WTC11 (cell line): ENCODE data around the gene NOX5. TPM values are rescaled to one million over a fixed set of nuclear protein-coding genes. Genes with fewer than 3 reads are reported as not detected.

Experiments
- ATAC-seq: fragments of 200-7000 bp; cut with Tn5 transposase; 2 replicates; pipeline ENCODE4 v1.10.0; 2021; ENCODE audit warnings: mild to moderate bottlenecking, moderate library complexity
- CTCF ChIA-PET: fragments of 300-600 bp; sonication (Branson Sonifier 250); formaldehyde crosslinking; loops from one replicate; lab custom pipeline; 2021; ENCODE audit warnings: antibody characterized with exemption; lab: Charles Lee
- POLR2A ChIA-PET: fragments of 350-600 bp; sonication (Branson Sonifier 250); formaldehyde crosslinking; loops from one replicate; lab custom pipeline; 2021; ENCODE audit warnings: antibody characterized with exemption; lab: Charles Lee
- DNase-seq: peaks from one replicate; pipeline ENCODE4 v3.0.0; 2021; ENCODE audit warnings: low spot score
- H3K27ac Mint-ChIP-seq: 2 replicates; pipeline ENCODE4 v1.8.0; 2021; ENCODE audit warnings: mixed read lengths
- H3K27me3 Mint-ChIP-seq: 2 replicates; pipeline ENCODE4 v1.8.0; 2021; ENCODE audit warnings: low read depth, mild to moderate bottlenecking, moderate library complexity, mixed read lengths
- H3K36me3 Mint-ChIP-seq: 2 replicates; pipeline ENCODE4 v1.8.0; 2021; ENCODE audit warnings: mixed read lengths
- H3K4me1 Mint-ChIP-seq: 2 replicates; pipeline ENCODE4 v1.8.0; 2022; ENCODE audit warnings: mixed read lengths
- H3K4me3 Mint-ChIP-seq: 2 replicates; pipeline ENCODE4 v1.8.0; 2021; ENCODE audit warnings: mild to moderate bottlenecking, moderate library complexity, mixed read lengths
- H3K9me3 Mint-ChIP-seq: 2 replicates; pipeline ENCODE4 v1.8.0; 2021; ENCODE audit warnings: mixed read lengths
- ATF2 ChIP-seq: sonication (generic); formaldehyde crosslinking; IDR thresholded peaks from 2 replicates; pipeline ENCODE4 v1.8.1; 2022; ENCODE audit warnings: low read depth, missing genetic modification reagents, borderline replicate concordance
- CREB1 ChIP-seq: sonication (generic); formaldehyde crosslinking; IDR thresholded peaks from 2 replicates; pipeline ENCODE4 v1.8.0; 2023; ENCODE audit warnings: mild to moderate bottlenecking, missing genetic modification reagents
- E2F4 ChIP-seq: sonication (generic); formaldehyde crosslinking; IDR thresholded peaks from 2 replicates; pipeline ENCODE4 v1.8.1; 2022; ENCODE audit warnings: low read depth, mild to moderate bottlenecking, moderate library complexity, missing genetic modification reagents, borderline replicate concordance
- ELF4 ChIP-seq: sonication (generic); formaldehyde crosslinking; IDR thresholded peaks from 2 replicates; pipeline ENCODE4 v1.8.1; 2022; ENCODE audit warnings: low read depth, mild to moderate bottlenecking, moderate library complexity, missing genetic modification reagents
- FOXP1 ChIP-seq: sonication (generic); formaldehyde crosslinking; IDR thresholded peaks from 2 replicates; pipeline ENCODE4 v1.8.0; 2022; ENCODE audit warnings: missing genetic modification reagents, mild to moderate bottlenecking, moderate library complexity, borderline replicate concordance
- FOXP4 ChIP-seq: sonication (generic); formaldehyde crosslinking; IDR thresholded peaks from 2 replicates; pipeline ENCODE4 v1.8.0; 2022; ENCODE audit warnings: mild to moderate bottlenecking, missing genetic modification reagents
- HMGA2 ChIP-seq: fragments of 250-450 bp; sonication (Bioruptor Pico); IDR thresholded peaks from 2 replicates; pipeline ENCODE4 v1.4.0; 2021; ENCODE audit warnings: mild to moderate bottlenecking, moderate library complexity
- JUN ChIP-seq: sonication (generic); formaldehyde crosslinking; IDR thresholded peaks from 2 replicates; pipeline ENCODE4 v1.8.0; 2023; ENCODE audit warnings: mild to moderate bottlenecking, missing genetic modification reagents
- MXD4 ChIP-seq: fragments of 250-450 bp; sonication (Bioruptor Pico); IDR thresholded peaks from 2 replicates; pipeline ENCODE4 v1.8.0; 2021; ENCODE audit warnings: mild to moderate bottlenecking, moderate library complexity, borderline replicate concordance
- NFATC4 ChIP-seq: fragments of 250-450 bp; sonication (Bioruptor Pico); IDR thresholded peaks from 2 replicates; pipeline ENCODE4 v1.9.0; 2021; ENCODE audit warnings: mild to moderate bottlenecking
- NFE2L1 ChIP-seq: sonication (generic); formaldehyde crosslinking; IDR thresholded peaks from 2 replicates; pipeline ENCODE4 v1.8.1; 2023; ENCODE audit warnings: missing genetic modification reagents
- NR3C1 ChIP-seq: sonication (generic); formaldehyde crosslinking; conservative IDR thresholded peaks from 2 replicates; pipeline ENCODE4 v1.8.1; 2023; ENCODE audit warnings: low read depth, mild to moderate bottlenecking, missing genetic modification reagents
- RORB ChIP-seq: fragments of 250-450 bp; sonication (Bioruptor Pico); IDR thresholded peaks from 2 replicates; pipeline ENCODE4 v1.9.0; 2021; ENCODE audit warnings: mild to moderate bottlenecking
- ZNF317 ChIP-seq: sonication (generic); formaldehyde crosslinking; IDR thresholded peaks from 2 replicates; pipeline ENCODE4 v1.8.1; 2023; ENCODE audit warnings: low read depth, mild to moderate bottlenecking, moderate library complexity, missing genetic modification reagents, borderline replicate concordance
- ZNF423 ChIP-seq: fragments of 250-450 bp; sonication (Bioruptor Pico); IDR thresholded peaks from 2 replicates; pipeline ENCODE4 v2.1.2; 2022; ENCODE audit warnings: mild to moderate bottlenecking, moderate library complexity
- total RNA-seq: library from RNA; stranded (reverse); gene quantifications from 3 replicates; pipeline ENCODE4 v1.2.3, GENCODE V29; 2021
- TF ChIP-seq, protein P1 (sequence below): sonication (generic); formaldehyde crosslinking; conservative IDR thresholded peaks from 2 replicates; pipeline ENCODE4 v1.8.1; 2022; ENCODE audit warnings: mild to moderate bottlenecking, missing genetic modification reagents
- TF ChIP-seq, protein P2 (sequence below): sonication (generic); formaldehyde crosslinking; IDR thresholded peaks from 2 replicates; pipeline ENCODE4 v1.8.1; 2023; ENCODE audit warnings: mild to moderate bottlenecking, missing genetic modification reagents, borderline replicate concordance
- TF ChIP-seq, protein P3 (sequence below): sonication (generic); formaldehyde crosslinking; IDR thresholded peaks from 2 replicates; pipeline ENCODE4 v1.8.1; 2022; ENCODE audit warnings: mild to moderate bottlenecking, moderate library complexity, missing genetic modification reagents
- TF ChIP-seq, protein P4 (sequence below): sonication (generic); formaldehyde crosslinking; IDR thresholded peaks from 2 replicates; pipeline ENCODE4 v1.8.0; 2022; ENCODE audit warnings: mild to moderate bottlenecking, missing genetic modification reagents
- TF ChIP-seq, protein P5 (sequence below): sonication (generic); formaldehyde crosslinking; IDR thresholded peaks from 2 replicates; pipeline ENCODE4 v1.8.1; 2023; ENCODE audit warnings: mild to moderate bottlenecking, missing genetic modification reagents, moderate library complexity
- TF ChIP-seq, protein P6 (sequence below): sonication (generic); formaldehyde crosslinking; IDR thresholded peaks from 2 replicates; pipeline ENCODE4 v1.8.0; 2022; ENCODE audit warnings: mild to moderate bottlenecking, missing genetic modification reagents

NOX5 gene
- total RNA-seq, 1 experiment from 2014 or later = not detected

GRCh38 chr15:68997930-68998777 is 16.3 kb upstream of the NOX5 start:
- no peak overlapping the region for H3K27ac Mint-ChIP-seq
- CTCF ChIA-PET = interaction anchor here (2.7 kb wide), 1 partner anchor 33 kb away, joined by 14 read pairs; no protein-coding TSS in a partner anchor
- TF ChIP-seq NR3C1 (CRISPR knock-in tag) (no peak), E2F4 (no peak), CREB1 (CRISPR knock-in tag) (no peak), MXD4 (CRISPR knock-in tag) (no peak), FOXP1 (CRISPR knock-in tag) (no peak), RORB (CRISPR knock-in tag) (no peak), ZNF317 (CRISPR knock-in tag) (no peak), FOXP4 (no peak)
- TF ChIP-seq, protein P1, sequence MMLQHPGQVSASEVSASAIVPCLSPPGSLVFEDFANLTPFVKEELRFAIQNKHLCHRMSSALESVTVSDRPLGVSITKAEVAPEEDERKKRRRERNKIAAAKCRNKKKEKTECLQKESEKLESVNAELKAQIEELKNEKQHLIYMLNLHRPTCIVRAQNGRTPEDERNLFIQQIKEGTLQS (CRISPR knock-in tag) = no peak
- TF ChIP-seq, protein P2, sequence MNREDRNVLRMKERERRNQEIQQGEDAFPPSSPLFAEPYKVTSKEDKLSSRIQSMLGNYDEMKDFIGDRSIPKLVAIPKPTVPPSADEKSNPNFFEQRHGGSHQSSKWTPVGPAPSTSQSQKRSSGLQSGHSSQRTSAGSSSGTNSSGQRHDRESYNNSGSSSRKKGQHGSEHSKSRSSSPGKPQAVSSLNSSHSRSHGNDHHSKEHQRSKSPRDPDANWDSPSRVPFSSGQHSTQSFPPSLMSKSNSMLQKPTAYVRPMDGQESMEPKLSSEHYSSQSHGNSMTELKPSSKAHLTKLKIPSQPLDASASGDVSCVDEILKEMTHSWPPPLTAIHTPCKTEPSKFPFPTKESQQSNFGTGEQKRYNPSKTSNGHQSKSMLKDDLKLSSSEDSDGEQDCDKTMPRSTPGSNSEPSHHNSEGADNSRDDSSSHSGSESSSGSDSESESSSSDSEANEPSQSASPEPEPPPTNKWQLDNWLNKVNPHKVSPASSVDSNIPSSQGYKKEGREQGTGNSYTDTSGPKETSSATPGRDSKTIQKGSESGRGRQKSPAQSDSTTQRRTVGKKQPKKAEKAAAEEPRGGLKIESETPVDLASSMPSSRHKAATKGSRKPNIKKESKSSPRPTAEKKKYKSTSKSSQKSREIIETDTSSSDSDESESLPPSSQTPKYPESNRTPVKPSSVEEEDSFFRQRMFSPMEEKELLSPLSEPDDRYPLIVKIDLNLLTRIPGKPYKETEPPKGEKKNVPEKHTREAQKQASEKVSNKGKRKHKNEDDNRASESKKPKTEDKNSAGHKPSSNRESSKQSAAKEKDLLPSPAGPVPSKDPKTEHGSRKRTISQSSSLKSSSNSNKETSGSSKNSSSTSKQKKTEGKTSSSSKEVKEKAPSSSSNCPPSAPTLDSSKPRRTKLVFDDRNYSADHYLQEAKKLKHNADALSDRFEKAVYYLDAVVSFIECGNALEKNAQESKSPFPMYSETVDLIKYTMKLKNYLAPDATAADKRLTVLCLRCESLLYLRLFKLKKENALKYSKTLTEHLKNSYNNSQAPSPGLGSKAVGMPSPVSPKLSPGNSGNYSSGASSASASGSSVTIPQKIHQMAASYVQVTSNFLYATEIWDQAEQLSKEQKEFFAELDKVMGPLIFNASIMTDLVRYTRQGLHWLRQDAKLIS (CRISPR knock-in tag) = no peak
- peaks cover 48% of the 10 kb centered on the region for H3K4me1 Mint-ChIP-seq
- no peak for ATAC-seq
- no peak for DNase-seq
- peaks cover 8% of the 10 kb centered on the region for H3K9me3 Mint-ChIP-seq
- no peaks in the 10 kb centered on the region for H3K36me3 Mint-ChIP-seq
- no peak overlapping the region for H3K4me3 Mint-ChIP-seq
- POLR2A ChIA-PET = interaction anchor here (0.6 kb wide), 1 partner anchor 87 kb away, joined by 12 read pairs; no protein-coding TSS in a partner anchor
- H3K27me3 Mint-ChIP-seq = no peaks in the 10 kb centered on the region

DNA sequence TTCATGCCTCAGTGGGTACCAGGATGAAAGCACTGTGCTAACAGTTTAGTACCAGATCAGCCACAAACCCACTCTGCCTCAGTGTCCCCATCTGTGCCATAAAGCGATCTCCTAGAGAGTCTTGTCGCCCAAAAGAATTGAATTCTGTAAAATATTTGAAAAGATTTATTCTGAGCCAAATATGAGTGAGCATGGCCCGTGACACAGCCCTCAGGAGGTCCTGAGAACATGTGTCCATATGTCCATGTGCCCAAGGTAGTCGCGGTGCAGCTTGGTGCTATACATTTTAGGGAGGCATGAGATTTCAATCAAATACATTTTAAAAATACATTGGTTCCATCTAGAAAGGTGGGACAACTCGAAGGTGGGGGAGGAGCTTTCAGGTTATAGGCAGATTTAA is 15.4 kb upstream of the NOX5 start:
- ChIA-PET POLR2A (no interaction called here), CTCF (interaction anchor here (0.7 kb wide), 1 partner anchor 32 kb away, joined by 3 read pairs; no protein-coding TSS in a partner anchor)
- Mint-ChIP-seq H3K27ac (no peak overlapping the region), H3K4me1 (peaks cover 48% of the 10 kb centered on the region), H3K4me3 (no peak overlapping the region), H3K9me3 (peaks cover 15% of the 10 kb centered on the region), H3K27me3 (no peaks in the 10 kb centered on the region), H3K36me3 (no peaks in the 10 kb centered on the region)
- ATAC-seq = no peak
- no peak for DNase-seq
- TF ChIP-seq, protein P3, sequence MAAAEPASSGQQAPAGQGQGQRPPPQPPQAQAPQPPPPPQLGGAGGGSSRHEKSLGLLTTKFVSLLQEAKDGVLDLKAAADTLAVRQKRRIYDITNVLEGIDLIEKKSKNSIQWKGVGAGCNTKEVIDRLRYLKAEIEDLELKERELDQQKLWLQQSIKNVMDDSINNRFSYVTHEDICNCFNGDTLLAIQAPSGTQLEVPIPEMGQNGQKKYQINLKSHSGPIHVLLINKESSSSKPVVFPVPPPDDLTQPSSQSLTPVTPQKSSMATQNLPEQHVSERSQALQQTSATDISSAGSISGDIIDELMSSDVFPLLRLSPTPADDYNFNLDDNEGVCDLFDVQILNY (CRISPR knock-in tag) = no peak
- TF ChIP-seq JUN (CRISPR knock-in tag) (no peak), NFE2L1 (CRISPR knock-in tag) (no peak), NFATC4 (CRISPR knock-in tag) (no peak), ATF2 (no peak), ZNF423 (CRISPR knock-in tag) (no peak), HMGA2 (no peak), RORB (CRISPR knock-in tag) (no peak), ELF4 (CRISPR knock-in tag) (no peak)
- TF ChIP-seq, protein P4, sequence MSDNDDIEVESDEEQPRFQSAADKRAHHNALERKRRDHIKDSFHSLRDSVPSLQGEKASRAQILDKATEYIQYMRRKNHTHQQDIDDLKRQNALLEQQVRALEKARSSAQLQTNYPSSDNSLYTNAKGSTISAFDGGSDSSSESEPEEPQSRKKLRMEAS = no peak
- TF ChIP-seq, protein P5, sequence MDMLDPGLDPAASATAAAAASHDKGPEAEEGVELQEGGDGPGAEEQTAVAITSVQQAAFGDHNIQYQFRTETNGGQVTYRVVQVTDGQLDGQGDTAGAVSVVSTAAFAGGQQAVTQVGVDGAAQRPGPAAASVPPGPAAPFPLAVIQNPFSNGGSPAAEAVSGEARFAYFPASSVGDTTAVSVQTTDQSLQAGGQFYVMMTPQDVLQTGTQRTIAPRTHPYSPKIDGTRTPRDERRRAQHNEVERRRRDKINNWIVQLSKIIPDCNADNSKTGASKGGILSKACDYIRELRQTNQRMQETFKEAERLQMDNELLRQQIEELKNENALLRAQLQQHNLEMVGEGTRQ (CRISPR knock-in tag) = no peak
- TF ChIP-seq, protein P6, sequence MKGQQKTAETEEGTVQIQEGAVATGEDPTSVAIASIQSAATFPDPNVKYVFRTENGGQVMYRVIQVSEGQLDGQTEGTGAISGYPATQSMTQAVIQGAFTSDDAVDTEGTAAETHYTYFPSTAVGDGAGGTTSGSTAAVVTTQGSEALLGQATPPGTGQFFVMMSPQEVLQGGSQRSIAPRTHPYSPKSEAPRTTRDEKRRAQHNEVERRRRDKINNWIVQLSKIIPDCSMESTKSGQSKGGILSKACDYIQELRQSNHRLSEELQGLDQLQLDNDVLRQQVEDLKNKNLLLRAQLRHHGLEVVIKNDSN (CRISPR knock-in tag) = no peak
